22Rv1 (cell line): Measurements from ENCODE around the gene SLC10A3.
A peak's percentile ranks its signal among the peaks of the same experiment; 100 is the strongest.

Experiments used
- H3K27ac ChIP-seq: fragments of 450-650 bp; 2 replicates; pipeline ENCODE4 v1.5.1; 2017
- CTCF ChIP-seq: fragments of 450-650 bp; IDR thresholded peaks from 2 replicates; pipeline ENCODE4 v1.5.1; 2017; ENCODE audit warnings: mild to moderate bottlenecking
- ZFX ChIP-seq: fragments of 450-650 bp; IDR thresholded peaks from 2 replicates; pipeline ENCODE4 v1.6.1; 2017; ENCODE audit warnings: antibody characterized with exemption, borderline replicate concordance

The SLC10A3 gene

GRCh38 chrX:154449618-154450017 is 40.8 kb downstream of the SLC10A3 start:
- TF ChIP-seq ZFX: no peak
- no peak for TF ChIP-seq CTCF
- no peak overlapping the region for H3K27ac ChIP-seq

DNA sequence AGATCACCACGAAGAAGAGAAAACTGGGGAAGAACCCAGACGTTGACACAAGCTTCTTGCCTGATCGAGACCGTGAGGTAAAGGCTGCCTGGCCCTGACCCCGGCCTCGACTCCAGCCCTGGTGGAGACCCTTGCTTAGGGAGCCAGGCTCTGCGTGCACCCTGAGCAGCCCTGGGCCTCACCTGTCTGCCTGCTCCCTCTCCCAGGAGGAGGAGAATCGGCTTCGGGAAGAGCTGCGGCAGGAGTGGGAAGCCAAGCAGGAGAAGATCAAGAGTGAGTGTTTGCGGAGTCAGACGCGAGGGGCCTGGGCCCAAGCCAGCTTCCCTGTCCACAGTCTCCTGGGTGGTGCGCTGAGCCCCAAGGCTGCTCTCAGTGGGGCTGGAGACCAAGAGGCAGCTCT is 41.9 kb downstream of the SLC10A3 start:
- no peak for TF ChIP-seq CTCF
- no peak for TF ChIP-seq ZFX
- no peak overlapping the region for H3K27ac ChIP-seq

DNA sequence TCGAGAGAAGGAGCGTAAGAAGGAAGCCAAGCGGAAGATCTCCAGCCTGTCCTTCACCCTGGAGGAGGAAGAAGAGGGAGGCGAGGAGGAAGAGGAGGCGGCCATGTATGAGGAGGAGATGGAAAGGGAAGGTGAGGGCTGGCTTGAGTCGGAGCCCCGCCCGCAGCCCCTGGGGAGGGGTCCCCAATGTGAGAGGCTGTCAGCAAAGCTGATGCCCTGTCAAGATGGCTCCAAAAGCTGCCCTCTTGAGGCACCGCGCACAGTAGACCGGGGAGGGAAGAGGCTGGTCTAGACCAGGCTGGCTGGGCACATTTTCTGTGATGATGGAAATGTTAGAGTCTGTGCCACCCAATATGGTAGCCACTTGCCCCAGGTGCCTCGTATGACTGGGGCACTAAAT is 44.0 kb downstream of the SLC10A3 start:
- H3K27ac ChIP-seq: no peak overlapping the region
- TF ChIP-seq CTCF (no peak), ZFX (no peak)

DNA sequence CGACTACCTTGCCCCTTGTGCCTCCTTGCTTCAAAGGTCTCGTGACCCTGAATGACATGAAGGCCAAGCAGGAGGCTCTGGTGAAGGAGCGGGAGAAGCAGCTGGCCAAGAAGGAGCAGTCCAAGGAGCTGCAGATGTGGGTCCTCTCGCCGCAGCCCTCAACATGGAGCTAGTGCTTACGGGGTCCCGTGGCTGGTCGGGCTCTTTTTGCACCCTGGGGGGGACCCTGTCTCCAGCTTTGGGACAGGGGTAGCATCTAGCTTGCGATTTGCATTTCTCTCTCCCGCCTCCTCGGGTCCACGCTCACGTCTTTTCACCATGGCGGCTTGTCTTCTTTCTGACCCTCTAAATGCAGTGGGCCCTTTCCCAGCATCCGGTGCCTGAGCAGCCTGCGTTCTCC is 44.7 kb downstream of the SLC10A3 start:
- H3K27ac ChIP-seq: no peak overlapping the region
- no peak for TF ChIP-seq ZFX
- TF ChIP-seq CTCF: no peak

GRCh38 chrX:154444755-154445246 is 45.6 kb downstream of the SLC10A3 start:
- no peak for TF ChIP-seq CTCF
- no peak for TF ChIP-seq ZFX
- H3K27ac ChIP-seq: peak overlapping the region; percentile 72

DNA sequence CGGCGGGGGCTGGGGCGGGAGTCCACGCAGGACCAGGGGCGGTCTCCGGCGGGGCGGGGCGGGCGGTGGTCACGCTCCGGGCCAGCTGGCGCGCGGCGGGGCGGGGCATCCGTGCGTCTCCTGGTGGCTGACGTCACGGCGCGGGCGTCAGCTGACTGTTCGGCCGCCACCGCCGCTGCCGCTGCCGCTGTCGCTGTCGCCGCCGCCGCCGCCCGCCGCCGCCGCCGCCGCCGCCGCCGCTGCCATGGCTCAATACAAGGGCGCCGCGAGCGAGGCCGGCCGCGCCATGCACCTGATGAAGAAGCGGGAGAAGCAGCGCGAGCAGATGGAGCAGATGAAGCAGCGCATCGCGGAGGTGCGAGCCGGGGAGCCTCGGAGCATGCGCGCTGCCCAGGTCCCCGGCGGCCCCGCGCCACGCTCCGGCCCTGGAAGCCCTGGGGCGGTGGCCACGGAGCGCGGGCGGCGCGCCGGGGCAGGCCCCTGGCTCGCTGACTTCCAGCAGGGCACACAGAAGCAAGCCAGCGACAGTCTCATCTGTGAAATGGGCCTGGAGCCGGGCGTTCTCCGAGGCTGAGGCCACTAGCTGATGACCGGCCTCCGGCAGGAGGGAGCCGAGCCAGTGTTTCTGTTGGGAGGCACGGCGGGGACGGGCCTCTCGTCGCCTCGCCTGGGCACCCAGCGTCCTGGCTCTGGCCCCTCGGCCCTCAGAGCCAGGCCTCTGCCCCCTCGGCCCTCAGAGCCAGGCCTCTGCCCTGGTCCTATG is 46.3 kb downstream of the SLC10A3 start, which contains the start of gene FAM50A:
Gene FAM50A, plus strand, starts transcription at position 150 of the 763 bp plus-strand sequence. Its CDS starts 95 bp downstream, at position 245.
- H3K27ac ChIP-seq: peak within 1 kb of the TSS; percentile 72
- TF ChIP-seq CTCF: no peak
- no peak for TF ChIP-seq ZFX

DNA sequence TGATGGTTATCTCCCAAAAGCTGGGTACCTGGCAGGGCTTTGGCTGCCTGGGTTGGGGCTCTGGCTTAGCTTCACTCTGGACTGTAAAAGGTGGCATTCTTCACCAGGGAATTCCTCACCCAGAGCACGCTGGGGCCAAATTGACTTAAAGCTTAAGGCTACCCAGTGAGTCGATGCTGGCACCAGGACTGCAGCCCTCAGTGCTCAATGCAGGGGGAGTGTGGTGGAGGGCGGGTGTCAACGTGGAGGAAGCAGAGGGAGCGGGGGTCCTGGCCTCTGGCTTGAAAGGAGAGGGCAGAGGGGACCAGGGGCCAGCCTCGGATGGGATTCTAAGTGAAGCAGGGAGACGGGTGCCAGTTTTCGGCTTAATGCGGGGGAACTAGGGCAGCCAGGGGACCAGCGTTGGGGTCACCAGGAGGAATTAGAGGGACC is 46.9 kb downstream of the SLC10A3 start:
- no peak for TF ChIP-seq ZFX
- H3K27ac ChIP-seq: peak overlapping the region; percentile 72
